HepG2 (cell line): ENCODE data around the gene MBD2.

Experiments
- CHD4 ChIP-seq: fragments of 200-600 bp; sonication (generic); IDR thresholded peaks from 2 replicates; pipeline ENCODE4 v1.7.0; 2017; ENCODE audit warnings: mild to moderate bottlenecking, low read length, borderline replicate concordance
- CTCF ChIP-seq: sonication (generic); formaldehyde crosslinking; IDR thresholded peaks from 2 replicates; pipeline ENCODE4 v1.5.0; 2020; ENCODE audit warnings: mild to moderate bottlenecking, missing genetic modification reagents, moderate library complexity
- EED ChIP-seq: sonication (generic); formaldehyde crosslinking; IDR thresholded peaks from 2 replicates; pipeline ENCODE4 v1.5.0; 2020; ENCODE audit warnings: mild to moderate bottlenecking, missing genetic modification reagents
- HMGXB4 ChIP-seq, 2 experiments: sonication (generic) in 1 of 2; formaldehyde crosslinking in 1 of 2; IDR thresholded peaks; 2 replicates each; pipeline versions ENCODE4 v1.4.0 to v1.6.1; 2018 to 2020; ENCODE audit warnings: missing genetic modification reagents in 2 of 2, borderline replicate concordance in 1 of 2, low read depth in 1 of 2, mild to moderate bottlenecking in 1 of 2, missing biosample characterization in 1 of 2
- MAX ChIP-seq: IDR thresholded peaks from 2 replicates; pipeline ENCODE4 v1.6.1; 2012; ENCODE audit warnings: inconsistent platforms
- NR2C2 ChIP-seq: sonication (generic); formaldehyde crosslinking; IDR thresholded peaks from 2 replicates; pipeline ENCODE4 v1.4.0; 2020; ENCODE audit warnings: missing genetic modification reagents, mild to moderate bottlenecking, moderate library complexity, borderline replicate concordance
- REST ChIP-seq, 2 experiments: IDR thresholded peaks; 2 replicates each; pipeline ENCODE4 v1.6.1; 2011 to 2012; ENCODE audit warnings: low read length in 2 of 2, borderline replicate concordance in 1 of 2, low read depth in 1 of 2, mild to moderate bottlenecking in 1 of 2, moderate library complexity in 1 of 2
- ZBTB44 ChIP-seq: sonication (generic); formaldehyde crosslinking; IDR thresholded peaks from 2 replicates; pipeline ENCODE4 v1.4.0; 2020; ENCODE audit warnings: missing genetic modification reagents
- ZNF143 ChIP-seq: sonication (generic); formaldehyde crosslinking; IDR thresholded peaks from 2 replicates; pipeline ENCODE4 v1.4.0; 2020; ENCODE audit warnings: missing genetic modification reagents
- ZNF264 ChIP-seq: sonication (generic); formaldehyde crosslinking; IDR thresholded peaks from 2 replicates; pipeline ENCODE4 v1.4.0; 2020; ENCODE audit warnings: missing genetic modification reagents

- TF ChIP-seq EED (CRISPR knock-in tag) (no peak), ZBTB44 (CRISPR knock-in tag) (no peak), ZNF264 (CRISPR knock-in tag) (no peak), CTCF (CRISPR knock-in tag) (no peak), NR2C2 (CRISPR knock-in tag) (no peak), ZNF143 (CRISPR knock-in tag) (no peak), HMGXB4 (CRISPR knock-in tag; IDR thresholded peaks at IDR 0.05; ENCODE audit: borderline replicate concordance in 1 of 2, low read depth in 1 of 2) (no peak), MAX (no peak), CHD4 (no peak), REST (IDR thresholded peaks at IDR 0.05; ENCODE audit: borderline replicate concordance in 1 of 2, low read depth in 1 of 2, low read length in 2 of 2) (no peak)
Observed at GRCh38 chr18:54203914-54204313, 20.6 kb downstream of the MBD2 start.
